SK-N-SH (cell line): ENCODE measurements around the gene DYRK1A. TPM values are rescaled to one million over a fixed set of nuclear protein-coding genes. Genes with fewer than 3 reads are reported as not detected.

ENCODE experiments used
- CTCF ChIA-PET: fragments of 300-600, 350-600 bp; formaldehyde crosslinking; extraction: SDS; loops from one replicate; lab custom pipeline; 2021; lab: Yijun Ruan, JAX
- POLR2A ChIA-PET: fragments of 350-600 bp; sonication (Branson Sonifier 250); formaldehyde crosslinking; extraction: SDS; loops from one replicate; lab custom pipeline; 2020; ENCODE audit warnings: antibody characterized with exemption, inconsistent platforms; lab: Yijun Ruan, JAX
- DNase-seq: peaks from one replicate; pipeline ENCODE4 v3.0.0; 2012
- H2AFZ ChIP-seq: fragments of 200-600 bp; sonication (generic); 2 replicates; pipeline ENCODE4 v1.8.1; 2016; ENCODE audit warnings: antibody characterized with exemption, mild to moderate bottlenecking, low read depth
- H3F3A ChIP-seq: fragments of 200-600 bp; sonication (generic); replicated peaks from 2 replicates; pipeline ENCODE3; 2016; ENCODE audit warnings: antibody characterized with exemption, mild to moderate bottlenecking; ENCODE audit not compliant: insufficient read depth
- H3K27ac ChIP-seq, 2 experiments: fragments of 200-500 bp in 1 of 2; fragments of 200-600 bp in 1 of 2; sonication (Bioruptor generic) in 1 of 2; sonication (generic), shearing (Covaris generic) in 1 of 2; 2 replicates each; pipeline versions ENCODE4 v1.5.1 to v1.6.1; 2014 to 2016; ENCODE audit warnings: low read depth in 2 of 2, inconsistent platforms in 1 of 2, low read length in 1 of 2, mild to moderate bottlenecking in 1 of 2, mixed read lengths in 1 of 2
- H3K27me3 ChIP-seq: fragments of 200-600 bp; sonication (generic), shearing (Covaris generic); 2 replicates; pipeline ENCODE4 v1.6.1; 2016; ENCODE audit warnings: mixed run types; ENCODE audit not compliant: insufficient read depth
- H3K36me3 ChIP-seq, 2 experiments: fragments of 200-500 bp in 1 of 2; fragments of 200-600 bp in 1 of 2; sonication (Bioruptor generic) in 1 of 2; sonication (generic) in 1 of 2; replicated peaks in 1 of 2; 2 replicates each; pipeline versions ENCODE3 to v1.5.1; 2014 to 2016; ENCODE audit warnings: low read length in 1 of 2, mild to moderate bottlenecking in 1 of 2; ENCODE audit not compliant: insufficient read depth in 2 of 2, control insufficient read depth in 1 of 2
- H3K4me1 ChIP-seq, 2 experiments: fragments of 200-500 bp in 1 of 2; fragments of 200-600 bp in 1 of 2; sonication (Bioruptor generic) in 1 of 2; sonication (generic), shearing (Covaris generic) in 1 of 2; 2 replicates each; pipeline versions ENCODE4 v1.5.1 to v1.6.1; 2014 to 2016; ENCODE audit warnings: low read depth in 1 of 2, low read length in 1 of 2, mixed run types in 1 of 2; ENCODE audit not compliant: insufficient read depth in 2 of 2, control insufficient read depth in 1 of 2
- H3K4me2 ChIP-seq: fragments of 200-600 bp; sonication (generic), shearing (Covaris generic); 2 replicates; pipeline ENCODE4 v1.6.1; 2017; ENCODE audit warnings: mixed run types
- H3K4me3 ChIP-seq, 2 experiments: fragments of 200-500 bp in 1 of 2; fragments of 200-600 bp in 1 of 2; sonication (Bioruptor generic) in 1 of 2; sonication (generic), shearing (Covaris generic) in 1 of 2; 2 replicates each; pipeline versions ENCODE4 v1.5.1 to v1.8.1; 2014 to 2016; ENCODE audit warnings: low read depth in 2 of 2, inconsistent platforms in 1 of 2, low read length in 1 of 2, mild to moderate bottlenecking in 1 of 2, mixed read lengths in 1 of 2, moderate library complexity in 1 of 2
- H3K79me2 ChIP-seq: fragments of 200-600 bp; sonication (generic); 2 replicates; pipeline ENCODE4 v1.8.1; 2017; ENCODE audit warnings: mild to moderate bottlenecking; ENCODE audit not compliant: insufficient read depth
- H3K9ac ChIP-seq: fragments of 200-600 bp; sonication (generic); 2 replicates; pipeline ENCODE4 v1.6.1; 2017; ENCODE audit warnings: mixed run types
- H3K9me2 ChIP-seq: fragments of 200-600 bp; sonication (generic); 2 replicates; pipeline ENCODE4 v1.6.1; 2017; ENCODE audit warnings: mixed run types
- H3K9me3 ChIP-seq: fragments of 200-600 bp; sonication (generic); 2 replicates; pipeline ENCODE4 v1.6.1; 2017; ENCODE audit warnings: mixed run types, mild to moderate bottlenecking, moderate library complexity
- H4K20me1 ChIP-seq: fragments of 200-600 bp; sonication (generic); 2 replicates; pipeline ENCODE4 v1.6.1; 2017; ENCODE audit warnings: mild to moderate bottlenecking, mixed run types; ENCODE audit not compliant: insufficient read depth
- CHD2 ChIP-seq: fragments of 150-350 bp; IDR thresholded peaks from 2 replicates; pipeline ENCODE4 v1.6.1; 2018; ENCODE audit warnings: low read length; ENCODE audit not compliant: partially characterized antibody
- ELF1 ChIP-seq: IDR thresholded peaks from 2 replicates; pipeline ENCODE4 v1.4.0; 2012
- EP300 ChIP-seq, 2 experiments: IDR thresholded peaks; 2 replicates each; pipeline versions ENCODE4 v1.4.0 to v1.6.1; 2012; ENCODE audit warnings: borderline replicate concordance in 1 of 2, low read depth in 1 of 2, low read length in 1 of 2
- FOSL2 ChIP-seq: IDR thresholded peaks from 2 replicates; pipeline ENCODE4 v1.4.0; 2012; ENCODE audit warnings: low read depth, mild to moderate bottlenecking, moderate library complexity, borderline replicate concordance
- FOXJ3 ChIP-seq: sonication (generic); formaldehyde crosslinking; IDR thresholded peaks from 2 replicates; pipeline ENCODE4 v1.5.1; 2020; ENCODE audit warnings: mild to moderate bottlenecking, missing genetic modification reagents
- FOXM1 ChIP-seq: IDR thresholded peaks from 2 replicates; pipeline ENCODE4 v1.4.0; 2012; ENCODE audit warnings: low read depth, mild to moderate bottlenecking
- GATA2 ChIP-seq: sonication (generic); formaldehyde crosslinking; IDR thresholded peaks from 2 replicates; pipeline ENCODE4 v1.5.0; 2020; ENCODE audit warnings: mild to moderate bottlenecking, missing genetic modification reagents
- JUND ChIP-seq: IDR thresholded peaks from 2 replicates; pipeline ENCODE4 v1.4.0; 2012
- MEF2A ChIP-seq: IDR thresholded peaks from 2 replicates; pipeline ENCODE4 v1.4.0; 2012; ENCODE audit warnings: low read depth, borderline replicate concordance
- MXI1 ChIP-seq: IDR thresholded peaks from 2 replicates; pipeline ENCODE4 v1.6.1; 2012; ENCODE audit warnings: mild to moderate bottlenecking, low read depth, low read length, improper control_type of control experiment
- NRF1 ChIP-seq: IDR thresholded peaks from 2 replicates; pipeline ENCODE4 v1.6.1; 2012; ENCODE audit warnings: low read depth, mild to moderate bottlenecking, low read length
- POLR2AphosphoS5 ChIP-seq: IDR thresholded peaks from 2 replicates; pipeline ENCODE4 v1.6.1; 2012; ENCODE audit warnings: low read depth, low read length
- RAD21 ChIP-seq: IDR thresholded peaks from 2 replicates; pipeline ENCODE4 v1.6.1; 2012; ENCODE audit warnings: mild to moderate bottlenecking, low read length
- RCOR1 ChIP-seq: fragments of 150-350 bp; IDR thresholded peaks from 2 replicates; pipeline ENCODE4 v1.6.1; 2017; ENCODE audit warnings: antibody characterized with exemption, low read length
- RFX5 ChIP-seq: IDR thresholded peaks from 2 replicates; pipeline ENCODE4 v1.6.1; 2012; ENCODE audit warnings: mild to moderate bottlenecking, improper control_type of control experiment, low read length
- RXRA ChIP-seq: IDR thresholded peaks from 2 replicates; pipeline ENCODE4 v1.4.0; 2012; ENCODE audit warnings: low read depth, mild to moderate bottlenecking, borderline replicate concordance
- SIN3A ChIP-seq: IDR thresholded peaks from 2 replicates; pipeline ENCODE4 v1.6.1; 2012; ENCODE audit warnings: low read depth, mild to moderate bottlenecking, low read length, moderate library complexity, borderline replicate concordance
- SMC3 ChIP-seq: IDR thresholded peaks from 2 replicates; pipeline ENCODE4 v1.6.1; 2012; ENCODE audit warnings: low read depth, low read length, improper control_type of control experiment
- TAF1 ChIP-seq: IDR thresholded peaks from 2 replicates; pipeline ENCODE4 v1.6.1; 2012; ENCODE audit warnings: low read depth, mild to moderate bottlenecking, low read length, moderate library complexity, borderline replicate concordance
- YY1 ChIP-seq: IDR thresholded peaks from 2 replicates; pipeline ENCODE4 v1.4.0; 2012; ENCODE audit warnings: low read depth, mild to moderate bottlenecking
- WGBS: methylation state at CpG from one replicate; pipeline ENCODE4 v1.1.6; 2017; ENCODE audit warnings: low lambda C conversion rate; 5-methylcytosine and 5-hydroxymethylcytosine counted together
- polyA plus RNA-seq, 3 experiments: library from polyadenylated mRNA; depleted of rRNA; stranded (reverse); fragments of >200 nt; gene quantifications; 2 replicates each; pipeline ENCODE4 v1.2.3, GENCODE V29; 2012
- TF ChIP-seq, protein P1 (sequence below): fragments of 150-350 bp; IDR thresholded peaks from 2 replicates; pipeline ENCODE4 v1.6.1; 2017; ENCODE audit warnings: antibody characterized with exemption, low read length, low read depth, borderline replicate concordance
- TF ChIP-seq, protein P2 (sequence below): IDR thresholded peaks from 2 replicates; pipeline ENCODE4 v1.4.0; 2012; ENCODE audit warnings: low read depth, borderline replicate concordance
- TF ChIP-seq, protein P3 (sequence below): IDR thresholded peaks from 2 replicates; pipeline ENCODE4 v1.6.1; 2012; ENCODE audit warnings: mild to moderate bottlenecking, low read depth, low read length, moderate library complexity
- TF ChIP-seq, protein P4 (sequence below): IDR thresholded peaks from 2 replicates; pipeline ENCODE4 v1.4.0; 2012; ENCODE audit warnings: low read depth
- TF ChIP-seq, protein P5 (sequence below): fragments of 200-600 bp; sonication (generic); IDR thresholded peaks from 2 replicates; pipeline ENCODE4 v1.6.1; 2017; ENCODE audit warnings: antibody characterized with exemption, mild to moderate bottlenecking, moderate library complexity
- TF ChIP-seq, protein P6 (sequence below): fragments of 150-350 bp; IDR thresholded peaks from 2 replicates; pipeline ENCODE4 v1.6.1; 2016; ENCODE audit warnings: mild to moderate bottlenecking, low read depth, low read length

Gene DYRK1A
- polyA plus RNA-seq, 1 of the 3 experiments (the other 2 are of a cell fraction): 19.3 TPM

DNA sequence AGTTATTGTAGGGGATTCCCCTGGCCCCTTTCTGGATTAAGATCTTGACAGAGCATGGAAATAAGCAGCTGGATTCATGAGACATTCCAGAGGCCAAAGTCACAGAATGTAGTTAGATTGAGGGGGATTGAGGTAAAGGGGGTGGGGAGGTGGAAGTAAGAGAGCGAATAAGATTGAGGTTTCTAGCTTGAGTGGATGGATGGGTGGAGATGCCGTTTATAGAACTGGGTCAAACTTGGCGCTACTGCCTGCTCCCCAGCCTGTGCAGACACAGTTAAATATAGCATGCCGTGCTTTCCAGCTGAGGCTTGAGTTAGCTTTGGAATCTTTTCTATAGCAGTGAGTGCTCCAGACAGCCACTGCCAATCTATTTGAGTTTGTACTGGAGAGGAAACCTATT is 85.7 kb downstream of the DYRK1A start:
- ChIA-PET POLR2A (no interaction called here), CTCF (no interaction called here)
- H3K9ac ChIP-seq: no peak overlapping the region
- TF ChIP-seq, protein P1, sequence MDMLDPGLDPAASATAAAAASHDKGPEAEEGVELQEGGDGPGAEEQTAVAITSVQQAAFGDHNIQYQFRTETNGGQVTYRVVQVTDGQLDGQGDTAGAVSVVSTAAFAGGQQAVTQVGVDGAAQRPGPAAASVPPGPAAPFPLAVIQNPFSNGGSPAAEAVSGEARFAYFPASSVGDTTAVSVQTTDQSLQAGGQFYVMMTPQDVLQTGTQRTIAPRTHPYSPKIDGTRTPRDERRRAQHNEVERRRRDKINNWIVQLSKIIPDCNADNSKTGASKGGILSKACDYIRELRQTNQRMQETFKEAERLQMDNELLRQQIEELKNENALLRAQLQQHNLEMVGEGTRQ: no peak
- no peak for TF ChIP-seq TAF1
- TF ChIP-seq ELF1: no peak
- TF ChIP-seq CHD2: no peak
- TF ChIP-seq, protein P2, sequence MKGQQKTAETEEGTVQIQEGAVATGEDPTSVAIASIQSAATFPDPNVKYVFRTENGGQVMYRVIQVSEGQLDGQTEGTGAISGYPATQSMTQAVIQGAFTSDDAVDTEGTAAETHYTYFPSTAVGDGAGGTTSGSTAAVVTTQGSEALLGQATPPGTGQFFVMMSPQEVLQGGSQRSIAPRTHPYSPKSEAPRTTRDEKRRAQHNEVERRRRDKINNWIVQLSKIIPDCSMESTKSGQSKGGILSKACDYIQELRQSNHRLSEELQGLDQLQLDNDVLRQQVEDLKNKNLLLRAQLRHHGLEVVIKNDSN: no peak
- TF ChIP-seq MXI1: no peak
- no peak for TF ChIP-seq RAD21
- no peak for TF ChIP-seq FOXJ3 (CRISPR knock-in tag)
- TF ChIP-seq NRF1: no peak
- TF ChIP-seq YY1: no peak
- TF ChIP-seq POLR2AphosphoS5: no peak
- peak; percentile 23; the same call in 1 of the 2 replicates for TF ChIP-seq SIN3A
- TF ChIP-seq, protein P3, sequence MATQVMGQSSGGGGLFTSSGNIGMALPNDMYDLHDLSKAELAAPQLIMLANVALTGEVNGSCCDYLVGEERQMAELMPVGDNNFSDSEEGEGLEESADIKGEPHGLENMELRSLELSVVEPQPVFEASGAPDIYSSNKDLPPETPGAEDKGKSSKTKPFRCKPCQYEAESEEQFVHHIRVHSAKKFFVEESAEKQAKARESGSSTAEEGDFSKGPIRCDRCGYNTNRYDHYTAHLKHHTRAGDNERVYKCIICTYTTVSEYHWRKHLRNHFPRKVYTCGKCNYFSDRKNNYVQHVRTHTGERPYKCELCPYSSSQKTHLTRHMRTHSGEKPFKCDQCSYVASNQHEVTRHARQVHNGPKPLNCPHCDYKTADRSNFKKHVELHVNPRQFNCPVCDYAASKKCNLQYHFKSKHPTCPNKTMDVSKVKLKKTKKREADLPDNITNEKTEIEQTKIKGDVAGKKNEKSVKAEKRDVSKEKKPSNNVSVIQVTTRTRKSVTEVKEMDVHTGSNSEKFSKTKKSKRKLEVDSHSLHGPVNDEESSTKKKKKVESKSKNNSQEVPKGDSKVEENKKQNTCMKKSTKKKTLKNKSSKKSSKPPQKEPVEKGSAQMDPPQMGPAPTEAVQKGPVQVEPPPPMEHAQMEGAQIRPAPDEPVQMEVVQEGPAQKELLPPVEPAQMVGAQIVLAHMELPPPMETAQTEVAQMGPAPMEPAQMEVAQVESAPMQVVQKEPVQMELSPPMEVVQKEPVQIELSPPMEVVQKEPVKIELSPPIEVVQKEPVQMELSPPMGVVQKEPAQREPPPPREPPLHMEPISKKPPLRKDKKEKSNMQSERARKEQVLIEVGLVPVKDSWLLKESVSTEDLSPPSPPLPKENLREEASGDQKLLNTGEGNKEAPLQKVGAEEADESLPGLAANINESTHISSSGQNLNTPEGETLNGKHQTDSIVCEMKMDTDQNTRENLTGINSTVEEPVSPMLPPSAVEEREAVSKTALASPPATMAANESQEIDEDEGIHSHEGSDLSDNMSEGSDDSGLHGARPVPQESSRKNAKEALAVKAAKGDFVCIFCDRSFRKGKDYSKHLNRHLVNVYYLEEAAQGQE: no peak
- TF ChIP-seq JUND: 0 out of 2 replicates have a peak, but pooled peaks have one; percentile 32
- TF ChIP-seq, protein P4, sequence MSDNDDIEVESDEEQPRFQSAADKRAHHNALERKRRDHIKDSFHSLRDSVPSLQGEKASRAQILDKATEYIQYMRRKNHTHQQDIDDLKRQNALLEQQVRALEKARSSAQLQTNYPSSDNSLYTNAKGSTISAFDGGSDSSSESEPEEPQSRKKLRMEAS: 0 out of 2 replicates have a peak, but pooled peaks have one; percentile 17
- no peak for TF ChIP-seq RXRA
- TF ChIP-seq, protein P5, sequence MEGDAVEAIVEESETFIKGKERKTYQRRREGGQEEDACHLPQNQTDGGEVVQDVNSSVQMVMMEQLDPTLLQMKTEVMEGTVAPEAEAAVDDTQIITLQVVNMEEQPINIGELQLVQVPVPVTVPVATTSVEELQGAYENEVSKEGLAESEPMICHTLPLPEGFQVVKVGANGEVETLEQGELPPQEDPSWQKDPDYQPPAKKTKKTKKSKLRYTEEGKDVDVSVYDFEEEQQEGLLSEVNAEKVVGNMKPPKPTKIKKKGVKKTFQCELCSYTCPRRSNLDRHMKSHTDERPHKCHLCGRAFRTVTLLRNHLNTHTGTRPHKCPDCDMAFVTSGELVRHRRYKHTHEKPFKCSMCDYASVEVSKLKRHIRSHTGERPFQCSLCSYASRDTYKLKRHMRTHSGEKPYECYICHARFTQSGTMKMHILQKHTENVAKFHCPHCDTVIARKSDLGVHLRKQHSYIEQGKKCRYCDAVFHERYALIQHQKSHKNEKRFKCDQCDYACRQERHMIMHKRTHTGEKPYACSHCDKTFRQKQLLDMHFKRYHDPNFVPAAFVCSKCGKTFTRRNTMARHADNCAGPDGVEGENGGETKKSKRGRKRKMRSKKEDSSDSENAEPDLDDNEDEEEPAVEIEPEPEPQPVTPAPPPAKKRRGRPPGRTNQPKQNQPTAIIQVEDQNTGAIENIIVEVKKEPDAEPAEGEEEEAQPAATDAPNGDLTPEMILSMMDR: no peak
- TF ChIP-seq MEF2A: peak; percentile 70; the same call in 1 of the 2 replicates
- no peak for TF ChIP-seq GATA2 (CRISPR knock-in tag)
- peak; percentile 57 for TF ChIP-seq FOSL2
- no peak; a peak in 1 of 4 replicates for TF ChIP-seq EP300 (IDR thresholded peaks at IDR 0.05; ENCODE audit: borderline replicate concordance in 1 of 2, low read depth in 1 of 2, low read length in 1 of 2)
- TF ChIP-seq, protein P6, sequence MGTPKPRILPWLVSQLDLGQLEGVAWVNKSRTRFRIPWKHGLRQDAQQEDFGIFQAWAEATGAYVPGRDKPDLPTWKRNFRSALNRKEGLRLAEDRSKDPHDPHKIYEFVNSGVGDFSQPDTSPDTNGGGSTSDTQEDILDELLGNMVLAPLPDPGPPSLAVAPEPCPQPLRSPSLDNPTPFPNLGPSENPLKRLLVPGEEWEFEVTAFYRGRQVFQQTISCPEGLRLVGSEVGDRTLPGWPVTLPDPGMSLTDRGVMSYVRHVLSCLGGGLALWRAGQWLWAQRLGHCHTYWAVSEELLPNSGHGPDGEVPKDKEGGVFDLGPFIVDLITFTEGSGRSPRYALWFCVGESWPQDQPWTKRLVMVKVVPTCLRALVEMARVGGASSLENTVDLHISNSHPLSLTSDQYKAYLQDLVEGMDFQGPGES: no peak
- no peak for TF ChIP-seq FOXM1
- TF ChIP-seq RCOR1: no peak
- no peak for TF ChIP-seq SMC3
- no peak for TF ChIP-seq RFX5

More for the DNA sequence above, 85.7 kb downstream of the DYRK1A start:
- H4K20me1 ChIP-seq: peaks cover 96% of the 10 kb centered on the region
- no peaks in the 10 kb centered on the region for H3K27me3 ChIP-seq
- H3K79me2 ChIP-seq: peaks cover 96% of the 10 kb centered on the region
- peak; percentile 23 for DNase-seq
- H3K4me3 ChIP-seq: no peak overlapping the region
- H3K9me2 ChIP-seq: no peaks in the 10 kb centered on the region
- peaks cover 38% of the 10 kb centered on the region for H3F3A ChIP-seq
- H3K27ac ChIP-seq: peak overlapping the region; percentile 17 to 67; a peak in 2 of 4 replicates
- H3K36me3 ChIP-seq: peaks cover 3% of the 10 kb centered on the region in 2 experiments
- H3K4me2 ChIP-seq: peak overlapping the region; percentile 53; the same call in 1 of the 2 replicates
- peaks cover 29 to 36% of the 10 kb centered on the region in 2 experiments for H3K4me1 ChIP-seq
- H3K9me3 ChIP-seq: no peaks in the 10 kb centered on the region
- no peak overlapping the region for H2AFZ ChIP-seq
- WGBS: 31% methylated on average over 4 of the region's 4 CpGs
